ENCODE results near the gene LCAT. TPM values are rescaled to one million over a fixed set of nuclear protein-coding genes. Genes with fewer than 3 reads are reported as not detected.
A peak's percentile ranks its signal among the peaks of the same experiment; 100 is the strongest.
"Not testable (repeated sequence)": the region's sequence is repeated elsewhere in the genome, so short reads cannot be mapped to it uniquely, and the experiment has no call there.

LCAT gene
- total RNA-seq, 4 donors from 2014 or later, result 13.9 to 43.1 (median 22.0) TPM

DNA sequence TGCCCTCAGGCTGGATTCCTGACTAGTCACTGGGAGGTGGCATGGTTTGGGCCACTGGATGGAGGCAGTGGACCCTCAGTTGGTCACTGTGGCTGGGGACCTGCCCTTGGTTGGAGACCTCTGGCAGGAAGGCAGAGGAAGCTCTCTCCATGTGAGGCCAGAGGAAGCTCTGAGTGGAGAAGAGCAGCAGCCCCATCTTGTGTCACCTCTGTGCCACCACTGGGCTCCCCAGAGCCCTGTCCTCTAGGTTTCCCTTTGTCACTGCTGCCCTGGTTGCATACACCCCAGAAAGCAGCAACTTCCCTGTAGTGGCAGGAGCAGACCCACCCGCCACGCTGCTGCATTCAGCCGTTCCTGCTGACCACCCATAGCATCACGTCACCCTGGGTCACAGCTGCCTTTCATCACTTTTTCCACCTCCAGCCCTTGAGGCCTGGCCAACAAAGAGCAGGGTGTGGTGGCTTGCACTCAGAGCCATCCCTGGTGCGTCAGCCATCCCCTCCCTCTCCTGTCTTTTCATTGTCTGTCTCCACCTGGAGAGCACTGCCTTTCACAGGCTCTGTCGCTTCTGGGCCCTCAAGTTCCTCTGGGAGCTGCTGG is 24.2 kb downstream of the LCAT start:
- H3K27ac ChIP-seq (replicated peaks in 1 of 4), result peak overlapping the region; percentile 10 to 65 (median 31)
- H3K4me3 ChIP-seq, result no peak overlapping the region
- no peaks in the 10 kb centered on the region for H3K27me3 ChIP-seq
- no peaks in the 10 kb centered on the region for H3K9me3 ChIP-seq
- no peak for TF ChIP-seq EP300 (IDR thresholded peaks at IDR 0.05)
- TF ChIP-seq, protein P1, sequence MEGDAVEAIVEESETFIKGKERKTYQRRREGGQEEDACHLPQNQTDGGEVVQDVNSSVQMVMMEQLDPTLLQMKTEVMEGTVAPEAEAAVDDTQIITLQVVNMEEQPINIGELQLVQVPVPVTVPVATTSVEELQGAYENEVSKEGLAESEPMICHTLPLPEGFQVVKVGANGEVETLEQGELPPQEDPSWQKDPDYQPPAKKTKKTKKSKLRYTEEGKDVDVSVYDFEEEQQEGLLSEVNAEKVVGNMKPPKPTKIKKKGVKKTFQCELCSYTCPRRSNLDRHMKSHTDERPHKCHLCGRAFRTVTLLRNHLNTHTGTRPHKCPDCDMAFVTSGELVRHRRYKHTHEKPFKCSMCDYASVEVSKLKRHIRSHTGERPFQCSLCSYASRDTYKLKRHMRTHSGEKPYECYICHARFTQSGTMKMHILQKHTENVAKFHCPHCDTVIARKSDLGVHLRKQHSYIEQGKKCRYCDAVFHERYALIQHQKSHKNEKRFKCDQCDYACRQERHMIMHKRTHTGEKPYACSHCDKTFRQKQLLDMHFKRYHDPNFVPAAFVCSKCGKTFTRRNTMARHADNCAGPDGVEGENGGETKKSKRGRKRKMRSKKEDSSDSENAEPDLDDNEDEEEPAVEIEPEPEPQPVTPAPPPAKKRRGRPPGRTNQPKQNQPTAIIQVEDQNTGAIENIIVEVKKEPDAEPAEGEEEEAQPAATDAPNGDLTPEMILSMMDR (IDR thresholded peaks at IDR 0.05), result peak in 1 of 3 experiments; percentile 6
- TF ChIP-seq POLR2AphosphoS5 (IDR thresholded peaks at IDR 0.05), result peak; percentile 28 to 30
- DNase-seq (ENCODE audit: extremely low spot score), result no peak
- peaks cover 0 to 32% (median 18%) of the 10 kb centered on the region in 4 donors for H3K36me3 ChIP-seq
- peaks cover 62 to 85% (median 76%) of the 10 kb centered on the region in 4 donors for H3K4me1 ChIP-seq
- WGBS, result 63% methylated on average over 6 of the region's 6 CpGs
- intact Hi-C loops (cut with DNase I), result no loop called here

DNA sequence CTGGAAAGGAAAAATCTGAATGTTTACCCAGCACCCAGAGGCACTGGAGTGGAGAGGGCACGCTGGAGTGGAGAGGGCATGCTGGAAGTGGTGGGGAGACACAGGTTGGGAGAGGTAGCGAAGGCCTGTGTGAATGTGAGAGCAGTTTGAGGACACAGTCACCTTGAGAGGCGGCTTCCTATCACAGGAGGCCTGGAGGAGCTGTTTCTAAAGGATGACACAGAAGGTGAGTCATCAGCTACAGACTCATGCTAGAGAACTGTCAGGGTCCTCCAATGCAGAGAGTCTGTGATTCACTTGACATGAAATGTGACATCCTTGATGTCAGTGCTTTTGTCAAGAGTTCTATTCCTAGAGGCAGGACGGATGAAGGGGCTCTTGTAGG is 26.1 kb downstream of the LCAT start:
- Histone ChIP-seq H3K4me1 (peaks cover 50 to 66% (median 59%) of the 10 kb centered on the region in 4 donors), H3K27ac (replicated peaks in 1 of 4) (peak overlapping the region; percentile 65 to 83 (median 70)), H3K27me3 (no peaks in the 10 kb centered on the region), H3K36me3 (peaks cover 0 to 36% (median 24%) of the 10 kb centered on the region in 4 donors), H3K4me3 (no peak overlapping the region), H3K9me3 (no peaks in the 10 kb centered on the region)
- DNase-seq (ENCODE audit: extremely low spot score), result no peak
- peak in 1 of 2 donors; percentile 20 for TF ChIP-seq POLR2AphosphoS5 (IDR thresholded peaks at IDR 0.05)
- no peak for TF ChIP-seq EP300 (IDR thresholded peaks at IDR 0.05)
- TF ChIP-seq, protein P1 (IDR thresholded peaks at IDR 0.05), result no peak
- 52% methylated on average over 4 of the region's 4 CpGs for WGBS
- intact Hi-C loops (cut with DNase I), result no loop called here

DNA sequence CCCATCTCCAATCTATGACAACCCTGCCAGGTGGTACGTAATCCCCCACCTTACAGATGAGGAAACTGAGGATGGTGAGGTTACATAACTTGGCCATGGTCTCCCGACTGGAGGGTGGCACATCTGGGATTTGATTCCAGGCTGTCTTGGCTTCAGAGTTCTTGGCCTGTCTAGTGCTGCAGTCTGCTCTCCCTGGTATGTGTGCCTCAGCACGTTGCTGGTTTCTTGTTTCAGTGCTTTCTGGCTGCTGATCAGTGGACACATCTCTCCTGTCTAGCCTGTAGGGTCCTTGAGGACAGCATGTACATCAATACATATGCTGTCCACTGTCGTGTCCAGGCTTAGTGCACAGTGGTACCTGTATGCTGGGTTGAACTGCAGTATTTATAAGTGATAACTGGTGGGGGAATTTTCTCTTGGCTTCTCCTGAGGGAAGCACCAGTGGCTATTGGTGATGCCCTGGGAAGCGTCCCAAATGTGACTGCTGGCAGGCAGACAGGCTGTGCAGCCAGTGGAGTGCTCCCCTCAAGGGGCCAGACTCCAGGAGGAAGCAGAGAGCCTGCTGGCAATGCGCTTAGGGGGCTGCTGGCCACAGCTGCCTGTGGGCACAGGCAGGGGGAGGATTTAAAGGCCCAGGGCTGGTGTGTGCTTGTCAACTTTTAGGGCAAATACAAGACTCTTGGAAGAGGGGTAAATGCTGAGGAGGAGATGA is 26.6 kb downstream of the LCAT start:
- Histone ChIP-seq H3K27me3 (no peaks in the 10 kb centered on the region), H3K27ac (replicated peaks in 1 of 4) (peak overlapping the region; percentile 65 to 83 (median 70)), H3K4me1 (peaks cover 45 to 61% (median 53%) of the 10 kb centered on the region in 4 donors), H3K36me3 (peaks cover 0 to 39% (median 27%) of the 10 kb centered on the region in 4 donors), H3K9me3 (no peaks in the 10 kb centered on the region), H3K4me3 (no peak overlapping the region)
- DNase-seq (ENCODE audit: extremely low spot score), result no peak
- intact Hi-C loops (cut with DNase I), result no loop called here
- TF ChIP-seq POLR2AphosphoS5 (IDR thresholded peaks at IDR 0.05) (no peak), EP300 (IDR thresholded peaks at IDR 0.05) (no peak), POLR2A (IDR thresholded peaks at IDR 0.05; ENCODE audit: low read depth) (no peak)
- TF ChIP-seq, protein P1 (IDR thresholded peaks at IDR 0.05), result no peak
- WGBS, result 62% methylated on average over 6 of the region's 6 CpGs

DNA sequence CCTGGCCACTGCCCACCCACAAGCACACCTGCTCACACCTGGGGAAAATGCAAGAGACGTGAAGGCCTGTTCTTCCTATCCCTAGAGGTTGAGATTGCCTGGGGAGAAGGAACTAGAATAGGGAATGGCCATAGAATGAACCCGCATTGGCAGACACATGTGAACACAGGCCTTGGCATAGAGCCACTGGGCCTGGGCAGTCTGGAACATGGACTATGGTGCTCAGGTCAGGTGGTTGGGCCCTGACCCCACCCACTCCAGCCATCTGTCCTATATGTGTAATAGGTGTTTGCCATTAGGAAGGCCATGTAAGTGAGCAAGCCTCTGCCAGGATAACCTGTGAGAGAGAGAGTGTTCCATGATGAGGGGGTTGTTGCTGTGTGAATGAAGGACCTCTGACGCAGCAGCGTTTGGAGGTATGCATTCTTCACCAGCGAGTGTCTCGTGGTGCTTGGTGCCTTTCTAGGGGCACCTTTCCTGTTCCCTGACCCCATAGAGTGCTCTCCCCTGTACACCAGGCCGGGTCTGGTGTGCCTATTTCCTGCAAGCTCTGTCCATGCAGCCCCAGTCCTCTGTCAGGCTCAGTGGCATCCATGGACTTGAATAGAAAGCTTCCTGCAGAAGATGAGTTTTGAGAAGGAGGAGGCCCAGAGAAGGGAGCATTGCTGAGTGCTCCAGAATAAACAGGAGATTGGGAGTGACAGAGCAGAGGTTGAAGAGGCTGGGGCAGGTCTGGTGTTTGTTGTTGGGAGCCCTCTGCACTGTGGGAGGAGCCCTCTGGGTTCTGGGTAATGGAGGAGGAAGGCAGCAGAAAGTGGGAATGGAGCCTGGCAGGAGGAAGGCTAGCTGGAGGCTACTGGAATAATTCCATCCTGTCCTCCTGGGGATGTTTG is 27.8 kb downstream of the LCAT start:
- H3K4me3 ChIP-seq, result no peak overlapping the region
- H3K4me1 ChIP-seq, result peaks cover 40 to 58% (median 49%) of the 10 kb centered on the region in 4 donors
- intact Hi-C loops (cut with DNase I), result no loop called here
- no peak for TF ChIP-seq POLR2A (IDR thresholded peaks at IDR 0.05; ENCODE audit: low read depth)
- TF ChIP-seq, protein P1 (IDR thresholded peaks at IDR 0.05), result no peak
- TF ChIP-seq POLR2AphosphoS5 (IDR thresholded peaks at IDR 0.05), result no peak
- no peak for TF ChIP-seq EP300 (IDR thresholded peaks at IDR 0.05)
- DNase-seq (ENCODE audit: extremely low spot score), result no peak
- peaks cover 0 to 46% (median 31%) of the 10 kb centered on the region in 4 donors for H3K36me3 ChIP-seq
- peak overlapping the region; percentile 65 to 83 (median 70) for H3K27ac ChIP-seq (replicated peaks in 1 of 4)
- no peaks in the 10 kb centered on the region for H3K27me3 ChIP-seq
- no peaks in the 10 kb centered on the region for H3K9me3 ChIP-seq
- 79% methylated on average over 7 of the region's 7 CpGs for WGBS

GRCh38 chr16:67915496-67915769 is 28.5 kb downstream of the LCAT start:
- DNase-seq (ENCODE audit: extremely low spot score); intact Hi-C loops (cut with DNase I); H3K27ac ChIP-seq (replicated peaks in 1 of 4); H3K4me3 ChIP-seq; H3K9me3 ChIP-seq; H3K27me3 ChIP-seq: not testable (repeated sequence)
- peaks cover 40 to 58% (median 46%) of the 10 kb centered on the region in 4 donors for H3K4me1 ChIP-seq
- 89% methylated on average over 2 of the region's 2 CpGs for WGBS
- peaks cover 0 to 53% (median 36%) of the 10 kb centered on the region in 4 donors for H3K36me3 ChIP-seq

Measured in esophagus muscularis mucosa (tissue), 4 donors.